SK-N-SH treated with all-trans-retinoic acid at 6 μM for 48 hours (cell line): ENCODE measurements around the gene CSGALNACT2.
A peak's percentile ranks its signal among the peaks of the same experiment; 100 is the strongest.

ENCODE experiments used
- ATAC-seq: fragments of 200-7000 bp; cut with Tn5 transposase; 3 replicates; pipeline ENCODE4 v1.9.1; 2020; ENCODE audit warnings: mild to moderate bottlenecking, moderate library complexity
- ARNTL ChIP-seq: fragments of 450-650 bp; formaldehyde crosslinking; IDR thresholded peaks from 2 replicates; pipeline ENCODE4 v1.5.0; 2020; ENCODE audit warnings: low read depth, mild to moderate bottlenecking, moderate library complexity, borderline replicate concordance
- BACH2 ChIP-seq: fragments of 250-450 bp; sonication (Bioruptor Pico); IDR thresholded peaks from 2 replicates; pipeline ENCODE4 v1.9.0; 2021; ENCODE audit warnings: mild to moderate bottlenecking, borderline replicate concordance
- CREB5 ChIP-seq: fragments of 250-450 bp; sonication (Bioruptor Pico); IDR thresholded peaks from 2 replicates; pipeline ENCODE4 v1.5.1; 2020; ENCODE audit warnings: low read depth, mild to moderate bottlenecking, moderate library complexity
- CSDC2 ChIP-seq: fragments of 250-450 bp; sonication (Bioruptor Pico); IDR thresholded peaks from 2 replicates; pipeline ENCODE4 v1.5.0; 2020; ENCODE audit warnings: mild to moderate bottlenecking, moderate library complexity
- CSRNP3 ChIP-seq: fragments of 250-450 bp; sonication (Bioruptor Pico); IDR thresholded peaks from 2 replicates; pipeline ENCODE4 v1.5.1; 2021; ENCODE audit warnings: mild to moderate bottlenecking, moderate library complexity
- GLIS3 ChIP-seq: fragments of 250-450 bp; sonication (Bioruptor Pico); IDR thresholded peaks from 2 replicates; pipeline ENCODE4 v1.5.0; 2020; ENCODE audit warnings: mild to moderate bottlenecking, moderate library complexity
- ISL1 ChIP-seq: fragments of 250-450 bp; sonication (Bioruptor Pico); IDR thresholded peaks from 2 replicates; pipeline ENCODE4 v2.1.2; 2022; ENCODE audit warnings: mild to moderate bottlenecking, moderate library complexity
- OSR1 ChIP-seq: fragments of 250-450 bp; sonication (Bioruptor Pico); IDR thresholded peaks from 2 replicates; pipeline ENCODE4 v1.8.0; 2022; ENCODE audit warnings: moderate library complexity, mild to moderate bottlenecking, inconsistent platforms
- POU6F1 ChIP-seq: fragments of 250-450 bp; sonication (Bioruptor Pico); IDR thresholded peaks from 2 replicates; pipeline ENCODE4 v1.8.0; 2021; ENCODE audit warnings: low read depth, mild to moderate bottlenecking, moderate library complexity, borderline replicate concordance
- PPARA ChIP-seq: fragments of 250-450 bp; sonication (Bioruptor Pico); IDR thresholded peaks from 2 replicates; pipeline ENCODE4 v1.5.0; 2020; ENCODE audit warnings: mild to moderate bottlenecking, borderline replicate concordance
- RARB ChIP-seq: fragments of 250-450 bp; sonication (Bioruptor Pico); IDR thresholded peaks from 2 replicates; pipeline ENCODE4 v1.8.0; 2021; ENCODE audit warnings: mild to moderate bottlenecking, moderate library complexity
- SNAI2 ChIP-seq: fragments of 250-450 bp; sonication (Bioruptor Pico); IDR thresholded peaks from 2 replicates; pipeline ENCODE4 v1.5.0; 2020; ENCODE audit warnings: mild to moderate bottlenecking, moderate library complexity
- TOX ChIP-seq: fragments of 250-450 bp; sonication (Bioruptor Pico); IDR thresholded peaks from 2 replicates; pipeline ENCODE4 v1.8.0; 2021; ENCODE audit warnings: mild to moderate bottlenecking, moderate library complexity, borderline replicate concordance
- TSHZ2 ChIP-seq: fragments of 250-450 bp; sonication (Bioruptor Pico); IDR thresholded peaks from 2 replicates; pipeline ENCODE4 v1.5.0; 2020; ENCODE audit warnings: mild to moderate bottlenecking, moderate library complexity
- ZC3H10 ChIP-seq: fragments of 250-450 bp; sonication (Bioruptor Pico); IDR thresholded peaks from 2 replicates; pipeline ENCODE4 v1.5.1; 2021; ENCODE audit warnings: mild to moderate bottlenecking, moderate library complexity
- ZFP30 ChIP-seq: fragments of 450-650 bp; formaldehyde crosslinking; IDR thresholded peaks from 2 replicates; pipeline ENCODE4 v1.5.0; 2022; ENCODE audit warnings: mild to moderate bottlenecking, moderate library complexity
- ZNF565 ChIP-seq: fragments of 450-650 bp; formaldehyde crosslinking; conservative IDR thresholded peaks from 2 replicates; pipeline ENCODE4 v1.5.0; 2020; ENCODE audit warnings: low read depth, mild to moderate bottlenecking, moderate library complexity
- ZNF70 ChIP-seq: fragments of 450-650 bp; formaldehyde crosslinking; IDR thresholded peaks from 2 replicates; pipeline ENCODE4 v1.5.0; 2020; ENCODE audit warnings: mild to moderate bottlenecking, moderate library complexity
- ZNF8 ChIP-seq: fragments of 450-650 bp; formaldehyde crosslinking; IDR thresholded peaks from 2 replicates; pipeline ENCODE4 v1.5.0; 2020; ENCODE audit warnings: mild to moderate bottlenecking, moderate library complexity

Gene CSGALNACT2

GRCh38 chr10:43137717-43138020 lies 576 bp upstream of the CSGALNACT2 start (continued):
- TF ChIP-seq TSHZ2 (CRISPR knock-in tag) (no peak; the same call in 1 of the 2 replicates), ISL1 (CRISPR knock-in tag) (no peak), TOX (no peak), ARNTL (CRISPR knock-in tag) (no peak)

- ATAC-seq = peak; percentile 51
- TF ChIP-seq CREB5 (CRISPR knock-in tag) (peak; percentile 31; the same call in 1 of the 2 replicates), ZFP30 (CRISPR knock-in tag) (no peak), CSRNP3 (peak; percentile 42; the same call in 1 of the 2 replicates), BACH2 (CRISPR knock-in tag) (no peak), GLIS3 (0 out of 2 replicates have a peak, but pooled peaks have one; percentile 37)
- TF ChIP-seq, all 23 proteins: peak for 3
Measured at GRCh38 chr10:43138757-43139241, 554 bp downstream of the CSGALNACT2 start.

- no peak for ATAC-seq
- TF ChIP-seq CSDC2 = no peak
- TF ChIP-seq RARB (CRISPR knock-in tag) = no peak
- no peak for TF ChIP-seq OSR1 (CRISPR knock-in tag)
- no peak for TF ChIP-seq ISL1 (CRISPR knock-in tag)
- TF ChIP-seq POU6F1 (CRISPR knock-in tag) = no peak
- no peak for TF ChIP-seq GLIS3
- no peak for TF ChIP-seq SNAI2 (CRISPR knock-in tag)
- no peak for TF ChIP-seq TSHZ2 (CRISPR knock-in tag)
- TF ChIP-seq ZNF8 (CRISPR knock-in tag) = no peak
- TF ChIP-seq ZNF565 = no peak
- TF ChIP-seq TOX = no peak
- no peak for TF ChIP-seq ZFP30 (CRISPR knock-in tag)
- TF ChIP-seq BACH2 (CRISPR knock-in tag) = no peak
- TF ChIP-seq PPARA (CRISPR knock-in tag) = no peak
- no peak for TF ChIP-seq ZC3H10 (CRISPR knock-in tag)
- no peak for TF ChIP-seq ZNF70 (CRISPR knock-in tag)
- TF ChIP-seq CSRNP3 = no peak
- TF ChIP-seq ARNTL (CRISPR knock-in tag) = no peak
Measured at GRCh38 chr10:43141421-43141820, 3.2 kb downstream of the CSGALNACT2 start.
